Body of pancreas (tissue), 4 donors: ENCODE data around the gene WDR64. TPM values are rescaled to one million over a fixed set of nuclear protein-coding genes. Genes with fewer than 3 reads are reported as not detected.

Experiments used
- ATAC-seq: fragments of 150-250 bp; one replicate; pipeline ENCODE4 v1.9.1; 2016
- DNase-seq, 4 donors: peaks; one replicate each; pipeline ENCODE4 v3.0.0-alpha.2; 2019
- H3K27ac ChIP-seq, 4 donors: fragments of 200-600 bp; sonication (generic); 1 replicate in 3 of 4; 2 replicates in 1 of 4; pipeline versions ENCODE4 v1.5.1 to v1.6.1; 2016 to 2019; ENCODE audit warnings: mild to moderate bottlenecking in 1 of 4, mixed read lengths in 1 of 4, moderate library complexity in 1 of 4
- H3K27me3 ChIP-seq, 2 donors: fragments of 200-600 bp; sonication (generic); one replicate each; pipeline ENCODE4 v1.6.0; 2016; ENCODE audit warnings: mild to moderate bottlenecking in 1 of 2
- H3K36me3 ChIP-seq, 2 donors: fragments of 200-600 bp; sonication (generic); replicated peaks in 1 of 2; 2 replicates each; pipeline ENCODE4 v1.5.1; 2016; ENCODE audit warnings: low read depth in 2 of 2; ENCODE audit not compliant: insufficient read depth in 1 of 2
- H3K4me1 ChIP-seq: fragments of 200-600 bp; sonication (generic); one replicate; pipeline ENCODE4 v1.6.0; 2016
- H3K4me3 ChIP-seq, 2 donors: fragments of 200-600 bp; sonication (generic); 1 replicate in 1 of 2; 2 replicates in 1 of 2; pipeline ENCODE4 v1.5.1; 2016 to 2019
- H3K9me3 ChIP-seq, 3 donors: fragments of 200-600 bp; sonication (generic); 1 replicate in 2 of 3; 2 replicates in 1 of 3; pipeline ENCODE4 v1.5.1; 2016
- CTCF ChIP-seq, 7 experiments: fragments of 450-650 bp in 4 of 7; fragments of 200-600 bp in 3 of 7; sonication (generic) in 3 of 7; IDR thresholded peaks; one replicate each; pipeline ENCODE4 v1.5.1; 2016 to 2019; ENCODE audit warnings: antibody characterized with exemption in 7 of 7
- POLR2A ChIP-seq, 3 donors: fragments of 450-650 bp; IDR thresholded peaks; one replicate each; pipeline ENCODE4 v1.6.1; 2016; ENCODE audit warnings: antibody characterized with exemption in 3 of 3, mild to moderate bottlenecking in 2 of 3
- WGBS, 2 donors: methylation state at CpG; one replicate each; pipeline ENCODE4 v1.1.5; 2017; 5-methylcytosine and 5-hydroxymethylcytosine counted together
- intact Hi-C: fragments of 100-400 bp; cut with DNase I; formaldehyde crosslinking; loops from one replicate; pipeline ENCODE4 v1.15.1; 2023
- total RNA-seq, 2 donors: library from RNA; depleted of rRNA; stranded (reverse); fragments of >200 nt; gene quantifications; one replicate each; pipeline ENCODE4 v1.1.0, GENCODE V29; 2016

WDR64 gene
- total RNA-seq, 2 donors from 2014 or later, result not detected

GRCh38 chr1:241630476-241630875 is 21.6 kb upstream of the WDR64 start:
- H3K36me3 ChIP-seq, result no peaks in the 10 kb centered on the region
- H3K9me3 ChIP-seq, result no peaks in the 10 kb centered on the region
- H3K27me3 ChIP-seq, result no peaks in the 10 kb centered on the region
- intact Hi-C loops, result loop anchor here (10.0 kb wide), 1 partner anchor 96 kb away; the partner anchor contains the start of gene KMO
- H3K4me1 ChIP-seq, result peaks cover 5% of the 10 kb centered on the region
- no peak overlapping the region for H3K27ac ChIP-seq
- H3K4me3 ChIP-seq, result no peak overlapping the region
- WGBS, 2 donors, result 88 to 92% methylated on average over 1 of the region's 1 CpG
- ATAC-seq, result no peak
- TF ChIP-seq POLR2A (IDR thresholded peaks at IDR 0.05) (no peak), CTCF (IDR thresholded peaks at IDR 0.05) (no peak)
- no peak for DNase-seq

DNA sequence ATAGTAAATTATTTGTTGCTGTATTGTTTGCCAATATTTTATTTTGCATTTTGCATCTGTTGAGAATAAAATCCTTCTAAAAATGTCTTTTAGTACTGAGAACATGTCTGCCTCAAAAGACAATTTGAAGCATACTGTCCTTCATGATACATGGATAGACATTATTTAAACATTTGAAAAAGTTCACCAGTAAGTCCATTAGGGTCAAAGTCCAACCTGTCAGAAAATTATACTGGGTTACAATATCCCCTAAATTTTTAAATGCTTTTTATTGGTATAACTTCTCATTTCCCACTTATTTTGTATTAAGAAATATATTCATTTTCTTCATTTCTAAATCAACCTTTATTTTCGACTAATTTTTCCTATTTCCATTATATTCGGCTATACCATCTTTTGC is 21.2 kb upstream of the WDR64 start:
- Histone ChIP-seq H3K36me3 (no peaks in the 10 kb centered on the region), H3K4me1 (peaks cover 5% of the 10 kb centered on the region), H3K27me3 (no peaks in the 10 kb centered on the region), H3K4me3 (no peak overlapping the region), H3K27ac (no peak overlapping the region), H3K9me3 (no peaks in the 10 kb centered on the region)
- WGBS, 2 donors, result 89 to 92% methylated on average over 2 of the region's 2 CpGs
- no peak for DNase-seq
- no peak for ATAC-seq
- intact Hi-C loops, result loop anchor here (10.0 kb wide), 1 partner anchor 96 kb away; the partner anchor contains the start of gene KMO
- TF ChIP-seq POLR2A (IDR thresholded peaks at IDR 0.05) (no peak), CTCF (IDR thresholded peaks at IDR 0.05) (no peak)

- Histone ChIP-seq H3K4me3 (no peak overlapping the region), H3K27me3 (no peaks in the 10 kb centered on the region), H3K27ac (no peak overlapping the region), H3K9me3 (no peaks in the 10 kb centered on the region), H3K4me1 (peaks cover 5% of the 10 kb centered on the region), H3K36me3 (no peaks in the 10 kb centered on the region)
- intact Hi-C loops, result loop anchor here (10.0 kb wide), 1 partner anchor 97 kb away; the partner anchor contains the start of gene KMO
- no peak for ATAC-seq
- 53 to 57% methylated on average over 5 of the region's 5 CpGs for WGBS, 2 donors
- TF ChIP-seq CTCF (IDR thresholded peaks at IDR 0.05) (no peak), POLR2A (IDR thresholded peaks at IDR 0.05) (no peak)
- no peak for DNase-seq
Observed at GRCh38 chr1:241631674-241632073, 20.4 kb upstream of the WDR64 start.

DNA sequence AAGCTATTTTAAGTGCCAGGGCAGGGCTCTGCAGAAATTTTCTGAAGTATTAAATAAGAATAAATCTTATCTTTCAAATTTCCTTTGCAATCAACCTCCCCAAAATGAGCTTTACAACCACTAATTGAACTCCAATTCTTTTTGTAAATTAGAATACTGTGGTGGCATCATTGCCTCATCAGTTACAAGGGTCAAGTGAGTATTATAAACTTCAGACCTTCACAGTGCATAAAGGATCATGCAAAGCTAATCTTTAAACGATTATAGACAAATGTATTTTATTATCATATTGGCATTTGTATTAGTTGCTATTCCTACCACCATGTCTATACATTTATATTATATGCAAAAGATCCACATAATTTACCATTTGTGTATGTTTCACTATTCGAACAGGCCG is 19.1 kb upstream of the WDR64 start:
- Histone ChIP-seq H3K27ac (no peak overlapping the region), H3K9me3 (no peaks in the 10 kb centered on the region), H3K4me1 (peaks cover 17% of the 10 kb centered on the region), H3K4me3 (no peak overlapping the region), H3K36me3 (no peaks in the 10 kb centered on the region), H3K27me3 (no peaks in the 10 kb centered on the region)
- DNase-seq (no peak), ATAC-seq (no peak)
- TF ChIP-seq CTCF (IDR thresholded peaks at IDR 0.05) (no peak), POLR2A (IDR thresholded peaks at IDR 0.05) (no peak)
- WGBS, 2 donors, result 87 to 90% methylated on average over 3 of the region's 3 CpGs
- intact Hi-C loops, result loop anchor here (10.0 kb wide), 1 partner anchor 98 kb away; the partner anchor contains the start of gene KMO

GRCh38 chr1:241635556-241636152 is 16.4 kb upstream of the WDR64 start:
- intact Hi-C loops, result loop anchor here (10.0 kb wide), 1 partner anchor 101 kb away; the partner anchor contains the start of gene KMO
- Histone ChIP-seq H3K9me3 (no peaks in the 10 kb centered on the region), H3K4me1 (peaks cover 30% of the 10 kb centered on the region), H3K4me3 (no peak overlapping the region), H3K27me3 (no peaks in the 10 kb centered on the region), H3K36me3 (no peaks in the 10 kb centered on the region), H3K27ac (no peak overlapping the region)
- no peak for TF ChIP-seq CTCF (IDR thresholded peaks at IDR 0.05)
- TF ChIP-seq POLR2A (IDR thresholded peaks at IDR 0.05), result no peak
- DNase-seq (no peak), ATAC-seq (no peak)
- 88 to 93% methylated on average over 4 of the region's 4 CpGs for WGBS, 2 donors
